Measurements from ENCODE around the gene TMEM253.

TMEM253 gene

GRCh38 chr14:21100931-21101330, at the start of gene TMEM253:
TMEM253 (plus strand) TSS chr14:21101066; CDS start chr14:21101344, 278 bp downstream.
- DNase-seq (no peak), ATAC-seq (no peak)

- no peak for DNase-seq
- ATAC-seq: no peak
Observed at GRCh38 chr14:21053184-21054122, 47.4 kb upstream of the TMEM253 start.

GRCh38 chr14:21054123-21054767, 46.6 kb upstream of the TMEM253 start:
- DNase-seq (no peak), ATAC-seq (peak; percentile 78)

GRCh38 chr14:21054768-21055145, 46.1 kb upstream of the TMEM253 start:
- ATAC-seq: no peak
- no peak for DNase-seq

- DNase-seq: no peak
- ATAC-seq: no peak
Observed at GRCh38 chr14:21055432-21056117, 45.3 kb upstream of the TMEM253 start.

GRCh38 chr14:21056520-21057163, 44.2 kb upstream of the TMEM253 start:
- DNase-seq (no peak), ATAC-seq (no peak)

- ATAC-seq: peak; percentile 72
- no peak for DNase-seq
Observed at GRCh38 chr14:21057803-21058675, 42.8 kb upstream of the TMEM253 start, which contains the start of gene RNASE8. RNASE8 (plus strand) TSS chr14:21057822; CDS start chr14:21057893, 71 bp downstream.

GRCh38 chr14:21058903-21059302, 42.0 kb upstream of the TMEM253 start:
- no peak for DNase-seq
- no peak for ATAC-seq

- ATAC-seq: no peak
Observed at GRCh38 chr14:21059842-21060613, 40.8 kb upstream of the TMEM253 start.

GRCh38 chr14:21060614-21061346, 40.1 kb upstream of the TMEM253 start:
- DNase-seq: no peak
- no peak for ATAC-seq

More at GRCh38 chr14:21059842-21060613, 40.8 kb upstream of the TMEM253 start:
- DNase-seq: no peak

GRCh38 chr14:21061347-21061668, 39.6 kb upstream of the TMEM253 start:
- no peak for DNase-seq
- ATAC-seq: no peak

GRCh38 chr14:21063479-21063878, 37.4 kb upstream of the TMEM253 start:
- DNase-seq: no peak
- no peak for ATAC-seq

GRCh38 chr14:21066882-21067502, 33.9 kb upstream of the TMEM253 start:
- DNase-seq (no peak), ATAC-seq (no peak)

GRCh38 chr14:21068521-21069387, 32.1 kb upstream of the TMEM253 start:
- ATAC-seq (peak; percentile 53), DNase-seq (peak; percentile 57)

- no peak for ATAC-seq
Observed at GRCh38 chr14:21069388-21070082, 31.3 kb upstream of the TMEM253 start.

GRCh38 chr14:21070083-21070609, 30.7 kb upstream of the TMEM253 start, which contains the start of gene ARHGEF40:
ARHGEF40 (plus strand) TSS chr14:21070304; CDS start chr14:21070397, 93 bp downstream.
- no peak for ATAC-seq
- no peak for DNase-seq

More at GRCh38 chr14:21069388-21070082, 31.3 kb upstream of the TMEM253 start:
- no peak for DNase-seq

GRCh38 chr14:21070610-21071224, 30.1 kb upstream of the TMEM253 start:
- ATAC-seq (peak; percentile 28), DNase-seq (no peak)
